HEK293T (cell line): Measurements from ENCODE around the gene CLASP1.

Experiments
- BHLHE40 ChIP-seq: fragments of 450-650 bp; IDR thresholded peaks from 2 replicates; pipeline ENCODE4 v1.6.1; 2016; ENCODE audit warnings: mild to moderate bottlenecking, moderate library complexity, borderline replicate concordance
- FOXM1 ChIP-seq: fragments of 450-650 bp; IDR thresholded peaks from 2 replicates; pipeline ENCODE4 v1.6.1; 2017; ENCODE audit warnings: mild to moderate bottlenecking, borderline replicate concordance
- LEF1 ChIP-seq: fragments of 450-650 bp; IDR thresholded peaks from 2 replicates; pipeline ENCODE4 v1.6.1; 2017; ENCODE audit warnings: mild to moderate bottlenecking, borderline replicate concordance
- NFRKB ChIP-seq: fragments of 450-650 bp; IDR thresholded peaks from 2 replicates; pipeline ENCODE4 v1.6.1; 2016; ENCODE audit warnings: mild to moderate bottlenecking, moderate library complexity
- PKNOX1 ChIP-seq: fragments of 450-650 bp; IDR thresholded peaks from 2 replicates; pipeline ENCODE4 v1.6.1; 2016
- SP1 ChIP-seq: fragments of 450-650 bp; IDR thresholded peaks from 2 replicates; pipeline ENCODE4 v1.6.1; 2017
- TARDBP ChIP-seq: fragments of 450-650 bp; IDR thresholded peaks from 2 replicates; pipeline ENCODE4 v1.6.1; 2016
- ZNF384 ChIP-seq: fragments of 450-650 bp; IDR thresholded peaks from 2 replicates; pipeline ENCODE4 v1.6.1; 2016

- TF ChIP-seq SP1 (no peak), PKNOX1 (no peak), BHLHE40 (no peak), NFRKB (no peak), FOXM1 (no peak), LEF1 (no peak), ZNF384 (no peak), TARDBP (no peak)
These were observed 165.4 kb downstream of the CLASP1 start for GRCh38 chr2:121483846-121484245.
